ES-I3 (cell line): ENCODE measurements around the gene LRR1.
"Not testable (repeated sequence)": the region's sequence is repeated elsewhere in the genome, so short reads cannot be mapped to it uniquely, and the experiment has no call there.

ENCODE experiments used
- H3K36me3 ChIP-seq: 2 replicates; pipeline ENCODE4 v1.6.1; 2013; ENCODE audit warnings: mild to moderate bottlenecking, low read length, control low read depth, moderate library complexity; ENCODE audit not compliant: insufficient read depth
- H3K4me1 ChIP-seq: 2 replicates; pipeline ENCODE4 v1.6.1; 2013; ENCODE audit warnings: mild to moderate bottlenecking, control low read depth, low read length; ENCODE audit not compliant: insufficient read depth
- H3K9ac ChIP-seq: 2 replicates; pipeline ENCODE4 v1.6.1; 2013; ENCODE audit warnings: low read depth, mild to moderate bottlenecking, low read length, moderate library complexity
- H3K9me3 ChIP-seq: 2 replicates; pipeline ENCODE4 v1.6.1; 2013; ENCODE audit warnings: mild to moderate bottlenecking, low read length, moderate library complexity; ENCODE audit not compliant: control insufficient read depth, insufficient read depth

Gene LRR1

GRCh38 chr14:49581209-49582112 is 17.3 kb upstream of the LRR1 start:
- no peaks in the 10 kb centered on the region for H3K9me3 ChIP-seq
- H3K36me3 ChIP-seq = peaks cover 33% of the 10 kb centered on the region
- no peak overlapping the region for H3K9ac ChIP-seq
- H3K4me1 ChIP-seq = peaks cover 16% of the 10 kb centered on the region; the same call in 1 of the 2 replicates

- Histone ChIP-seq H3K9ac (no peak overlapping the region), H3K4me1 (peaks cover 16% of the 10 kb centered on the region; the same call in 1 of the 2 replicates), H3K9me3 (no peaks in the 10 kb centered on the region), H3K36me3 (peaks cover 28% of the 10 kb centered on the region)
These were observed 16.4 kb upstream of the LRR1 start for GRCh38 chr14:49582113-49582977.

- H3K4me1 ChIP-seq = peaks cover 16% of the 10 kb centered on the region; the same call in 1 of the 2 replicates
- no peaks in the 10 kb centered on the region for H3K9me3 ChIP-seq
- H3K36me3 ChIP-seq = peaks cover 23% of the 10 kb centered on the region
- H3K9ac ChIP-seq = peak overlapping the region; percentile 98
These were observed 15.1 kb upstream of the LRR1 start for GRCh38 chr14:49583629-49584028.

GRCh38 chr14:49584058-49584457 is 14.7 kb upstream of the LRR1 start:
- H3K4me1 ChIP-seq = peaks cover 16% of the 10 kb centered on the region; the same call in 1 of the 2 replicates
- no peaks in the 10 kb centered on the region for H3K9me3 ChIP-seq
- peaks cover 23% of the 10 kb centered on the region for H3K36me3 ChIP-seq
- H3K9ac ChIP-seq = peak overlapping the region; percentile 98

GRCh38 chr14:49584981-49585640 is 13.6 kb upstream of the LRR1 start:
- Histone ChIP-seq H3K4me1 (peaks cover 16% of the 10 kb centered on the region; the same call in 1 of the 2 replicates), H3K36me3 (peaks cover 23% of the 10 kb centered on the region)

GRCh38 chr14:49585803-49586672 is 12.7 kb upstream of the LRR1 start, which contains the start of gene RPS29:
Gene RPS29, minus strand, starts transcription at chr14:49586380. Its CDS starts 34 bp downstream, at chr14:49586346.
- H3K9ac ChIP-seq = peak within 1 kb of the TSS; percentile 98

More at GRCh38 chr14:49584981-49585640, 13.6 kb upstream of the LRR1 start:
- not testable (repeated sequence) for H3K9me3 ChIP-seq
- H3K9ac ChIP-seq = peak overlapping the region; percentile 98

GRCh38 chr14:49586673-49587460 is 11.9 kb upstream of the LRR1 start:
- peaks cover 16% of the 10 kb centered on the region; the same call in 1 of the 2 replicates for H3K4me1 ChIP-seq
- H3K9me3 ChIP-seq = no peaks in the 10 kb centered on the region
- H3K36me3 ChIP-seq = peaks cover 23% of the 10 kb centered on the region
- peak overlapping the region; percentile 24; the same call in 1 of the 2 replicates for H3K9ac ChIP-seq

More at GRCh38 chr14:49585803-49586672, 12.7 kb upstream of the LRR1 start, which contains the start of gene RPS29:
- H3K36me3 ChIP-seq = peaks cover 23% of the 10 kb centered on the region
- no peaks in the 10 kb centered on the region for H3K9me3 ChIP-seq
- H3K4me1 ChIP-seq = peaks cover 16% of the 10 kb centered on the region; the same call in 1 of the 2 replicates

GRCh38 chr14:49589387-49589786 is 9.4 kb upstream of the LRR1 start:
- Histone ChIP-seq H3K9ac (no peak overlapping the region), H3K4me1 (0 out of 2 replicates have a peak, but pooled peaks cover 1% of the 10 kb centered on the region), H3K9me3 (no peaks in the 10 kb centered on the region), H3K36me3 (0 out of 2 replicates have a peak, but pooled peaks cover 5% of the 10 kb centered on the region)

- 0 out of 2 replicates have a peak, but pooled peaks cover 4% of the 10 kb centered on the region for H3K4me1 ChIP-seq
- H3K9ac ChIP-seq = no peak overlapping the region
These were observed 5.7 kb upstream of the LRR1 start for GRCh38 chr14:49593016-49593415.

GRCh38 chr14:49594347-49595091 is 4.2 kb upstream of the LRR1 start:
- Histone ChIP-seq H3K9me3 (no peaks in the 10 kb centered on the region), H3K36me3 (no peaks in the 10 kb centered on the region), H3K9ac (no peak overlapping the region), H3K4me1 (0 out of 2 replicates have a peak, but pooled peaks cover 4% of the 10 kb centered on the region)

More at GRCh38 chr14:49593016-49593415, 5.7 kb upstream of the LRR1 start:
- no peaks in the 10 kb centered on the region for H3K9me3 ChIP-seq
- H3K36me3 ChIP-seq = no peaks in the 10 kb centered on the region

GRCh38 chr14:49598189-49598484 is 603 bp upstream of the LRR1 start:
- H3K4me1 ChIP-seq = 0 out of 2 replicates have a peak, but pooled peaks cover 4% of the 10 kb centered on the region
- no peaks in the 10 kb centered on the region for H3K9me3 ChIP-seq
- H3K9ac ChIP-seq = peak overlapping the region; percentile 94
- H3K36me3 ChIP-seq = no peaks in the 10 kb centered on the region

GRCh38 chr14:49607583-49607982 is 8.8 kb downstream of the LRR1 start:
- Histone ChIP-seq H3K9me3 (no peaks in the 10 kb centered on the region), H3K36me3 (no peaks in the 10 kb centered on the region; the same call in 1 of the 2 replicates), H3K4me1 (0 out of 2 replicates have a peak, but pooled peaks cover 4% of the 10 kb centered on the region), H3K9ac (no peak overlapping the region)
